ENCODE data around the gene SGK1.
"Not testable (repeated sequence)": the region's sequence is repeated elsewhere in the genome, so short reads cannot be mapped to it uniquely, and the experiment has no call there.

Gene SGK1

GRCh38 chr6:134266776-134267175, 51.1 kb downstream of the SGK1 start:
- H3K27me3 ChIP-seq (ENCODE audit: control insufficient read depth, insufficient read depth, low read length): no peaks in the 10 kb centered on the region

GRCh38 chr6:134261766-134262165, 56.1 kb downstream of the SGK1 start:
- no peaks in the 10 kb centered on the region for H3K4me1 ChIP-seq (ENCODE audit: control insufficient read depth, insufficient read depth, low read length)
- no peaks in the 10 kb centered on the region for H3K36me3 ChIP-seq (ENCODE audit: control insufficient read depth, insufficient read depth, low read length)
- H3K27me3 ChIP-seq (ENCODE audit: control insufficient read depth, insufficient read depth, low read length): no peaks in the 10 kb centered on the region
- no peaks in the 10 kb centered on the region for H3K9me3 ChIP-seq (ENCODE audit: control insufficient read depth, insufficient read depth, low read length)
- no peak overlapping the region for H3K4me3 ChIP-seq (ENCODE audit: low read depth, low read length)
- no peak overlapping the region for H3K9ac ChIP-seq (ENCODE audit: low read depth, low read length)

More at GRCh38 chr6:134266776-134267175, 51.1 kb downstream of the SGK1 start:
- Histone ChIP-seq H3K9ac (ENCODE audit: low read depth, low read length) (no peak overlapping the region), H3K4me3 (ENCODE audit: low read depth, low read length) (no peak overlapping the region), H3K9me3 (ENCODE audit: control insufficient read depth, insufficient read depth, low read length) (no peaks in the 10 kb centered on the region), H3K4me1 (ENCODE audit: control insufficient read depth, insufficient read depth, low read length) (peaks cover 5% of the 10 kb centered on the region), H3K36me3 (ENCODE audit: control insufficient read depth, insufficient read depth, low read length) (no peaks in the 10 kb centered on the region)

- H3K36me3 ChIP-seq (ENCODE audit: control insufficient read depth, insufficient read depth, low read length): no peaks in the 10 kb centered on the region
- H3K4me1 ChIP-seq (ENCODE audit: control insufficient read depth, insufficient read depth, low read length): no peaks in the 10 kb centered on the region
- no peaks in the 10 kb centered on the region for H3K27me3 ChIP-seq (ENCODE audit: control insufficient read depth, insufficient read depth, low read length)
- no peak overlapping the region for H3K9ac ChIP-seq (ENCODE audit: low read depth, low read length)
- no peaks in the 10 kb centered on the region for H3K9me3 ChIP-seq (ENCODE audit: control insufficient read depth, insufficient read depth, low read length)
- H3K4me3 ChIP-seq (ENCODE audit: low read depth, low read length): no peak overlapping the region
Measured at GRCh38 chr6:134258849-134259306, 59.0 kb downstream of the SGK1 start.

GRCh38 chr6:134257516-134257915, 60.4 kb downstream of the SGK1 start:
- H3K4me3 ChIP-seq (ENCODE audit: low read depth, low read length): no peak overlapping the region
- no peaks in the 10 kb centered on the region for H3K36me3 ChIP-seq (ENCODE audit: control insufficient read depth, insufficient read depth, low read length)
- no peaks in the 10 kb centered on the region for H3K4me1 ChIP-seq (ENCODE audit: control insufficient read depth, insufficient read depth, low read length)
- H3K27me3 ChIP-seq (ENCODE audit: control insufficient read depth, insufficient read depth, low read length): no peaks in the 10 kb centered on the region
- no peak overlapping the region for H3K9ac ChIP-seq (ENCODE audit: low read depth, low read length)
- H3K9me3 ChIP-seq (ENCODE audit: control insufficient read depth, insufficient read depth, low read length): no peaks in the 10 kb centered on the region

GRCh38 chr6:134256862-134257261, 61.0 kb downstream of the SGK1 start:
- H3K4me1 ChIP-seq (ENCODE audit: control insufficient read depth, insufficient read depth, low read length): no peaks in the 10 kb centered on the region
- no peaks in the 10 kb centered on the region for H3K9me3 ChIP-seq (ENCODE audit: control insufficient read depth, insufficient read depth, low read length)
- no peak overlapping the region for H3K4me3 ChIP-seq (ENCODE audit: low read depth, low read length)
- no peak overlapping the region for H3K9ac ChIP-seq (ENCODE audit: low read depth, low read length)
- no peaks in the 10 kb centered on the region for H3K27me3 ChIP-seq (ENCODE audit: control insufficient read depth, insufficient read depth, low read length)
- H3K36me3 ChIP-seq (ENCODE audit: control insufficient read depth, insufficient read depth, low read length): no peaks in the 10 kb centered on the region

GRCh38 chr6:134255280-134255679, 62.6 kb downstream of the SGK1 start:
- not testable (repeated sequence) for H3K36me3 ChIP-seq (ENCODE audit: control insufficient read depth, insufficient read depth, low read length); H3K4me1 ChIP-seq (ENCODE audit: control insufficient read depth, insufficient read depth, low read length); H3K4me3 ChIP-seq (ENCODE audit: low read depth, low read length); H3K27me3 ChIP-seq (ENCODE audit: control insufficient read depth, insufficient read depth, low read length); H3K9ac ChIP-seq (ENCODE audit: low read depth, low read length); H3K9me3 ChIP-seq (ENCODE audit: control insufficient read depth, insufficient read depth, low read length)

- no peaks in the 10 kb centered on the region for H3K4me1 ChIP-seq (ENCODE audit: control insufficient read depth, insufficient read depth, low read length)
- no peaks in the 10 kb centered on the region for H3K36me3 ChIP-seq (ENCODE audit: control insufficient read depth, insufficient read depth, low read length)
- H3K9ac ChIP-seq (ENCODE audit: low read depth, low read length): no peak overlapping the region
- no peaks in the 10 kb centered on the region for H3K27me3 ChIP-seq (ENCODE audit: control insufficient read depth, insufficient read depth, low read length)
- no peak overlapping the region for H3K4me3 ChIP-seq (ENCODE audit: low read depth, low read length)
- H3K9me3 ChIP-seq (ENCODE audit: control insufficient read depth, insufficient read depth, low read length): no peaks in the 10 kb centered on the region
Measured at GRCh38 chr6:134254118-134254517, 63.8 kb downstream of the SGK1 start.

GRCh38 chr6:134253681-134254080, 64.2 kb downstream of the SGK1 start:
- Histone ChIP-seq H3K4me3 (ENCODE audit: low read depth, low read length) (no peak overlapping the region), H3K9ac (ENCODE audit: low read depth, low read length) (no peak overlapping the region), H3K27me3 (ENCODE audit: control insufficient read depth, insufficient read depth, low read length) (no peaks in the 10 kb centered on the region), H3K4me1 (ENCODE audit: control insufficient read depth, insufficient read depth, low read length) (no peaks in the 10 kb centered on the region), H3K9me3 (ENCODE audit: control insufficient read depth, insufficient read depth, low read length) (no peaks in the 10 kb centered on the region), H3K36me3 (ENCODE audit: control insufficient read depth, insufficient read depth, low read length) (no peaks in the 10 kb centered on the region)

- Histone ChIP-seq H3K36me3 (ENCODE audit: control insufficient read depth, insufficient read depth, low read length) (no peaks in the 10 kb centered on the region), H3K4me3 (ENCODE audit: low read depth, low read length) (no peak overlapping the region), H3K4me1 (ENCODE audit: control insufficient read depth, insufficient read depth, low read length) (peaks cover 3% of the 10 kb centered on the region), H3K9ac (ENCODE audit: low read depth, low read length) (no peak overlapping the region), H3K9me3 (ENCODE audit: control insufficient read depth, insufficient read depth, low read length) (no peaks in the 10 kb centered on the region), H3K27me3 (ENCODE audit: control insufficient read depth, insufficient read depth, low read length) (no peaks in the 10 kb centered on the region)
Measured at GRCh38 chr6:134251320-134251719, 66.6 kb downstream of the SGK1 start.

- H3K4me1 ChIP-seq (ENCODE audit: control insufficient read depth, insufficient read depth, low read length): peaks cover 3% of the 10 kb centered on the region
Measured at GRCh38 chr6:134250776-134251175, 67.1 kb downstream of the SGK1 start.

GRCh38 chr6:134249759-134250602, 67.9 kb downstream of the SGK1 start:
- Histone ChIP-seq H3K4me1 (ENCODE audit: control insufficient read depth, insufficient read depth, low read length) (peaks cover 3% of the 10 kb centered on the region), H3K27me3 (ENCODE audit: control insufficient read depth, insufficient read depth, low read length) (no peaks in the 10 kb centered on the region)

More at GRCh38 chr6:134250776-134251175, 67.1 kb downstream of the SGK1 start:
- H3K4me3 ChIP-seq (ENCODE audit: low read depth, low read length): no peak overlapping the region
- H3K36me3 ChIP-seq (ENCODE audit: control insufficient read depth, insufficient read depth, low read length): no peaks in the 10 kb centered on the region
- no peaks in the 10 kb centered on the region for H3K27me3 ChIP-seq (ENCODE audit: control insufficient read depth, insufficient read depth, low read length)
- H3K9ac ChIP-seq (ENCODE audit: low read depth, low read length): no peak overlapping the region
- H3K9me3 ChIP-seq (ENCODE audit: control insufficient read depth, insufficient read depth, low read length): no peaks in the 10 kb centered on the region

GRCh38 chr6:134249239-134249758, 68.6 kb downstream of the SGK1 start:
- Histone ChIP-seq H3K9me3 (ENCODE audit: control insufficient read depth, insufficient read depth, low read length) (no peaks in the 10 kb centered on the region), H3K4me1 (ENCODE audit: control insufficient read depth, insufficient read depth, low read length) (peaks cover 3% of the 10 kb centered on the region), H3K9ac (ENCODE audit: low read depth, low read length) (no peak overlapping the region), H3K27me3 (ENCODE audit: control insufficient read depth, insufficient read depth, low read length) (no peaks in the 10 kb centered on the region), H3K36me3 (ENCODE audit: control insufficient read depth, insufficient read depth, low read length) (no peaks in the 10 kb centered on the region), H3K4me3 (ENCODE audit: low read depth, low read length) (no peak overlapping the region)

More at GRCh38 chr6:134249759-134250602, 67.9 kb downstream of the SGK1 start:
- H3K9ac ChIP-seq (ENCODE audit: low read depth, low read length): no peak overlapping the region
- no peak overlapping the region for H3K4me3 ChIP-seq (ENCODE audit: low read depth, low read length)
- H3K9me3 ChIP-seq (ENCODE audit: control insufficient read depth, insufficient read depth, low read length): no peaks in the 10 kb centered on the region
- H3K36me3 ChIP-seq (ENCODE audit: control insufficient read depth, insufficient read depth, low read length): no peaks in the 10 kb centered on the region

Measured in iPS-15b (cell line).